GM12864 (cell line): Measurements from ENCODE around the gene PARK7.
A peak's percentile ranks its signal among the peaks of the same experiment; 100 is the strongest.

Experiments used
- DNase-seq: peaks from one replicate; pipeline ENCODE4 v3.0.0-alpha.2; 2011; ENCODE audit warnings: low read depth
- H3K4me3 ChIP-seq: 2 replicates; pipeline ENCODE4 v1.5.1; 2011; ENCODE audit warnings: mild to moderate bottlenecking, low read depth, low read length, control low read depth
- TF ChIP-seq, protein P1 (sequence below): IDR thresholded peaks from 2 replicates; pipeline ENCODE4 v1.5.1; 2011; ENCODE audit warnings: low read depth, mild to moderate bottlenecking, moderate library complexity, low read length, control low read depth, inconsistent platforms; ENCODE audit errors: missing control alignments

PARK7 gene

DNA sequence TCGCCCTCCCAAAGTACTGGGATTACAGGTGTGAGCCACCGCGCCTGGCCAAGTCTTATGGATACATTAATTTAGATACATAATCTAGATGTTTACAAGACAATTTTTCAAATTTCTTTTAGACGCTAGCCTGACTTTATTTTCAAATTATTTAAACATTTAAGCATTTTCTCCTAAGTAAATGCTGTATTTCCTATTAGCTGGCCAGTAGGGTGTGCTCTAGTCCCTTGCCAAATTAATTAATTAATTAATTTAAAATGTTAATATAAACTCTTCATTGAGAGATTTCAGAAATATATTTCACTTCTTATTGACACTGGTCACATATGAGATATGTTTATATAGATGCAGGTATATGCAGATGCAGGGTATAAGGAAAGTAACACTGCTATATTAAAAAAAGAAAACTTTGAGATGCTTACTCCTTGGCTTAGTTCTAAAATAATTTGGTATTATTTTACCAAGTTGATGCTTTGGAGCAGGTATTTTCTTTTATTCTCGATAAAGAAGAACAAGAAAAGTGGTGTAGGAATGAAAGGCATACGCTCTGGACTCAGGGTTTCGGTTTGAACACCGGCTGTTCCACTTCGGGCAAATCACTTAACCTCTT lies 69.8 kb downstream of the PARK7 start:
- TF ChIP-seq, protein P1, sequence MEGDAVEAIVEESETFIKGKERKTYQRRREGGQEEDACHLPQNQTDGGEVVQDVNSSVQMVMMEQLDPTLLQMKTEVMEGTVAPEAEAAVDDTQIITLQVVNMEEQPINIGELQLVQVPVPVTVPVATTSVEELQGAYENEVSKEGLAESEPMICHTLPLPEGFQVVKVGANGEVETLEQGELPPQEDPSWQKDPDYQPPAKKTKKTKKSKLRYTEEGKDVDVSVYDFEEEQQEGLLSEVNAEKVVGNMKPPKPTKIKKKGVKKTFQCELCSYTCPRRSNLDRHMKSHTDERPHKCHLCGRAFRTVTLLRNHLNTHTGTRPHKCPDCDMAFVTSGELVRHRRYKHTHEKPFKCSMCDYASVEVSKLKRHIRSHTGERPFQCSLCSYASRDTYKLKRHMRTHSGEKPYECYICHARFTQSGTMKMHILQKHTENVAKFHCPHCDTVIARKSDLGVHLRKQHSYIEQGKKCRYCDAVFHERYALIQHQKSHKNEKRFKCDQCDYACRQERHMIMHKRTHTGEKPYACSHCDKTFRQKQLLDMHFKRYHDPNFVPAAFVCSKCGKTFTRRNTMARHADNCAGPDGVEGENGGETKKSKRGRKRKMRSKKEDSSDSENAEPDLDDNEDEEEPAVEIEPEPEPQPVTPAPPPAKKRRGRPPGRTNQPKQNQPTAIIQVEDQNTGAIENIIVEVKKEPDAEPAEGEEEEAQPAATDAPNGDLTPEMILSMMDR = peak; percentile 35
- DNase-seq = no peak
- H3K4me3 ChIP-seq = no peak overlapping the region

DNA sequence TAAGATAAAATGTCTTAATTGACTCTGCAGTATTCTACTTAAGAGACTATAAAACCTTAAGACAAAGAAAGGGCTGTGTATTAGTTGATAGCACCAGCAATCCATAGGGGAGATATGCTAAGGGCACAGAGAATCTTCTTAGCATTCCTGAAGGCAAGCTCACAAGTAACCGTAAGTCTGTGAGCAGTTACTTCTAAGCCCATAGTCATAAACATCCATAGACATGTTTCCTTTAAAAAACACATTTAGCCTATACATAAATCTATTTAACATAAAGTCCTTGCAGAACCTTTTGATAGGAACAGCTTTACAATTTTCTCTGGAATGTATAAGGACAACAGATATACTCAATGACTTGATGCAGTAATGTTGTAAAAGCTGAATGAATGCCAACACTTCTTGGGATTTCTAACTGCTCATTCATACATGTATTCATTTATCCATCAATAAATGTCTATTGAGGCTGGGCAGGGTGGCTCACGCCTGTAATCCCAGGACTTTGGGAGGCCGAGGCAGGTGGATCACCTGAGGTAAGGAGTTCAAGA lies 70.9 kb downstream of the PARK7 start:
- TF ChIP-seq, protein P1 = no peak
- no peak overlapping the region for H3K4me3 ChIP-seq
- DNase-seq = no peak

DNA sequence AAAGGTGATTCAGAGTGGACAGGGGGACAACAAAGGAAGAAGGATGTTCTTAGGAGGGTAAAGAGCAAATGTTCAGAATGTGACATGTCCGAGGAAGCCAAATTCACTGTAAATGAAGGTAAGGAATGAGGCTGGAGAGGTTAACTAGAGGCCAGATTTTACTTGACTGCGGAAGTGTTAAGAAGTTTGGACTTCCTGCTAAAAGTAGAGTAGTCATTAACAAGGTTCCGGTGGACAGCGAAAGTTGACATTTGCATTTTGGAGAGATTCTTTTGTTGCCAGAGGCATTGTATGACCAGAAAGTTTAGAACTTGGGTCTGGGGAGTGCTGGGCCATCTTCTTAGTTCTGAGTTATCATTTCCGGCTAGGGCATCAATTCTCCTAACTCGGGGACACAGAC lies 71.8 kb downstream of the PARK7 start:
- no peak for DNase-seq
- no peak overlapping the region for H3K4me3 ChIP-seq
- TF ChIP-seq, protein P1 = no peak
